ENCODE data around the gene TCP11L2. TPM values are rescaled to one million over a fixed set of nuclear protein-coding genes. Genes with fewer than 3 reads are reported as not detected.

Gene TCP11L2
- total and polyA plus RNA-seq, 2 of the 8 experiments (the other 6 are each of a cell fraction or from before 2014, with no cell fraction given) = 2.1 to 7.1 TPM

GRCh38 chr12:106364261-106364660 is 61.7 kb downstream of the TCP11L2 start:
- no peak for FAIRE-seq
- no peak overlapping the region for H3K4me2 ChIP-seq (ENCODE audit: insufficient read depth in 1 of 2, low read depth in 2 of 2, low read length in 2 of 2)
- H3K4me3 ChIP-seq (ENCODE audit: extremely low read depth in 1 of 4, insufficient read depth in 2 of 4, low read depth in 3 of 4, low read length in 4 of 4) = no peak overlapping the region
- H2BK15ac ChIP-seq (ENCODE audit: low read length) = no peak overlapping the region
- no peak overlapping the region for H3K4ac ChIP-seq (replicated peaks; ENCODE audit: insufficient read length, low read depth, low read length)
- H2BK12ac ChIP-seq (ENCODE audit: low read depth, low read length) = no peak overlapping the region
- H3K9ac ChIP-seq (replicated peaks in 1 of 4; ENCODE audit: extremely low read depth in 1 of 4, low read depth in 3 of 4, low read length in 3 of 4) = no peak overlapping the region
- no peak overlapping the region for H3K14ac ChIP-seq (ENCODE audit: insufficient read length)
- H2BK5ac ChIP-seq (ENCODE audit: low read depth, low read length) = no peak overlapping the region
- H2AFZ ChIP-seq (ENCODE audit: low read length) = no peak overlapping the region
- H3K9me3 ChIP-seq (ENCODE audit: insufficient read depth in 2 of 2, low read depth in 1 of 2, low read length in 1 of 2) = no peaks in the 10 kb centered on the region
- H4K91ac ChIP-seq (replicated peaks; ENCODE audit: insufficient read length, low read length) = no peak overlapping the region
- H3K27me3 ChIP-seq (replicated peaks in 1 of 4; ENCODE audit: control insufficient read depth in 3 of 4, extremely low read depth in 1 of 4, insufficient read depth in 3 of 4, low read length in 3 of 4) = no peaks in the 10 kb centered on the region
- H3K79me1 ChIP-seq (ENCODE audit: low read depth, low read length) = 0 out of 2 replicates have a peak, but pooled peaks cover 2% of the 10 kb centered on the region
- no peaks in the 10 kb centered on the region for H3K23me2 ChIP-seq (ENCODE audit: low read depth, low read length)
- no peak overlapping the region for H2AK5ac ChIP-seq (ENCODE audit: low read depth, low read length)
- no peaks in the 10 kb centered on the region for H3K36me3 ChIP-seq (ENCODE audit: control insufficient read depth in 2 of 4, insufficient read depth in 4 of 4, low read length in 3 of 4)
- peaks cover 3 to 8% of the 10 kb centered on the region in 2 experiments; a peak in 2 of 4 replicates for H3K79me2 ChIP-seq (ENCODE audit: control insufficient read depth in 1 of 2, insufficient read depth in 2 of 2, low read length in 2 of 2)
- H3K27ac ChIP-seq (ENCODE audit: low read depth, low read length) = no peak overlapping the region
- no peak overlapping the region for H4K8ac ChIP-seq (ENCODE audit: extremely low read depth, insufficient read depth, low read length)
- no peak overlapping the region for H2BK20ac ChIP-seq (ENCODE audit: low read length)
- H3K56ac ChIP-seq (replicated peaks; ENCODE audit: insufficient read length, low read depth, low read length) = no peak overlapping the region
- no peaks in the 10 kb centered on the region for H3K4me1 ChIP-seq (replicated peaks in 1 of 4; ENCODE audit: control insufficient read depth in 3 of 4, insufficient read depth in 4 of 4, low read length in 3 of 4)
- ChIA-PET CTCF (ENCODE audit: partially characterized antibody) (interaction anchor here (1.7 to 3.6 kb wide), 2 partner anchors 477 to 555 kb away, joined by 5 to 16 read pairs; no protein-coding TSS in a partner anchor), POLR2A (ENCODE audit: partially characterized antibody) (no interaction called here)
- H3K18ac ChIP-seq (ENCODE audit: extremely low read depth, low read length) = no peak overlapping the region
- H4K20me1 ChIP-seq (replicated peaks in 1 of 2; ENCODE audit: control insufficient read depth in 1 of 2, insufficient read depth in 2 of 2, low read length in 2 of 2) = no peaks in the 10 kb centered on the region
- no peak overlapping the region for H4K5ac ChIP-seq (ENCODE audit: insufficient read length, low read depth, low read length)
- no peak for DNase-seq (ENCODE audit: low read depth in 1 of 2, low spot score in 2 of 2)
- H3K23ac ChIP-seq (ENCODE audit: insufficient read length) = no peak overlapping the region
- H2BK120ac ChIP-seq (replicated peaks; ENCODE audit: low read depth, low read length) = no peak overlapping the region
- 89% methylated on average over 4 of the region's 4 CpGs; no CpG with 5 or more reads in 1 of the 2 experiments for WGBS, 2 experiments (ENCODE audit: extremely low coverage in 1 of 2, insufficient coverage in 1 of 2, insufficient read length in 1 of 2, insufficient replicate concordance in 2 of 2, low coverage in 1 of 2, low lambda C conversion rate in 2 of 2, missing lambda C conversion rate in 1 of 2)
- TF ChIP-seq CBX8 (IDR thresholded peaks at IDR 0.05; ENCODE audit: borderline replicate concordance, low read depth, low read length) (no peak), KDM4A (IDR thresholded peaks at IDR 0.05; ENCODE audit: low read depth, low read length, severe bottlenecking) (no peak), KDM5A (IDR thresholded peaks at IDR 0.05; ENCODE audit: low read length) (no peak), HDAC2 (IDR thresholded peaks at IDR 0.05; ENCODE audit: borderline replicate concordance in 1 of 2, low read depth in 2 of 2, low read length in 2 of 2) (no peak), SIRT6 (IDR thresholded peaks at IDR 0.05; ENCODE audit: low read length) (no peak), RBBP5 (IDR thresholded peaks at IDR 0.05; ENCODE audit: borderline replicate concordance, low read depth, low read length) (no peak), BRCA1 (IDR thresholded peaks at IDR 0.05; ENCODE audit: low read depth, low read length) (no peak), HDAC6 (IDR thresholded peaks at IDR 0.05; ENCODE audit: low read depth, low read length) (no peak), ASH2L (IDR thresholded peaks at IDR 0.05; ENCODE audit: low read length) (no peak), CEBPB (IDR thresholded peaks at IDR 0.05; ENCODE audit: low read depth, low read length) (no peak), E2F6 (IDR thresholded peaks at IDR 0.05) (no peak), ZNF274 (IDR thresholded peaks at IDR 0.05; ENCODE audit: borderline replicate concordance, extremely low read depth, low read length) (no peak), BACH1 (IDR thresholded peaks at IDR 0.05; ENCODE audit: low read length) (no peak), YY1 (IDR thresholded peaks at IDR 0.05; ENCODE audit: low read depth, low read length) (no peak), SRF (IDR thresholded peaks at IDR 0.05; ENCODE audit: low read depth, low read length) (no peak)
